Frontal cortex (tissue), 4 donors: Measurements from ENCODE around the gene AVL9. TPM values are rescaled to one million over a fixed set of nuclear protein-coding genes. Genes with fewer than 3 reads are reported as not detected.
"Not testable (repeated sequence)": the region's sequence is repeated elsewhere in the genome, so short reads cannot be mapped to it uniquely, and the experiment has no call there.

ENCODE experiments used
- DNase-seq, 2 donors: peaks; one replicate each; pipeline ENCODE4 v3.0.0; 2012; ENCODE audit warnings: low spot score in 2 of 2
- FAIRE-seq: peaks from 2 replicates; lab custom pipeline; 2012; peaks lifted over from hg19 to GRCh38; lab: Jason Lieb, UNC
- total RNA-seq: library from RNA; depleted of rRNA; stranded (reverse); fragments of >200 nt; gene quantifications from one replicate; pipeline ENCODE4 v1.2.3, GENCODE V29; 2014
- donor health status: control.
- donor health status: control.
- donor health status: control.

AVL9 gene
- 70.1 TPM for total RNA-seq

- FAIRE-seq: no peak
- DNase-seq: peak; percentile 95 to 97
Observed at GRCh38 chr7:32495298-32496051, at the start of gene AVL9. AVL9 (plus strand) TSS chr7:32495489; CDS start chr7:32495710, 221 bp downstream.

GRCh38 chr7:32447218-32447617 is 48.1 kb upstream of the AVL9 start:
- DNase-seq: no peak
- FAIRE-seq: no peak

GRCh38 chr7:32453341-32454011 is 41.8 kb upstream of the AVL9 start:
- FAIRE-seq (no peak), DNase-seq (no peak)

GRCh38 chr7:32458025-32458424 is 37.3 kb upstream of the AVL9 start:
- no peak for DNase-seq
- FAIRE-seq: no peak

GRCh38 chr7:32459788-32460187 is 35.5 kb upstream of the AVL9 start:
- no peak for FAIRE-seq

GRCh38 chr7:32461484-32461883 is 33.8 kb upstream of the AVL9 start:
- FAIRE-seq (no peak), DNase-seq (no peak)

More at GRCh38 chr7:32459788-32460187, 35.5 kb upstream of the AVL9 start:
- no peak for DNase-seq

- DNase-seq (no peak), FAIRE-seq (no peak)
Observed at GRCh38 chr7:32462451-32462850, 32.8 kb upstream of the AVL9 start.

- DNase-seq: no peak
- FAIRE-seq: no peak
Observed at GRCh38 chr7:32462977-32463376, 32.3 kb upstream of the AVL9 start.

- FAIRE-seq, DNase-seq: not testable (repeated sequence)
Observed at GRCh38 chr7:32464641-32465416, 30.5 kb upstream of the AVL9 start.

- DNase-seq, FAIRE-seq: not testable (repeated sequence)
Observed at GRCh38 chr7:32470004-32470403, 25.3 kb upstream of the AVL9 start.

GRCh38 chr7:32470871-32471270 is 24.4 kb upstream of the AVL9 start:
- FAIRE-seq (no peak), DNase-seq (no peak)

GRCh38 chr7:32472015-32472414 is 23.3 kb upstream of the AVL9 start:
- FAIRE-seq (no peak), DNase-seq (no peak)

- FAIRE-seq (no peak), DNase-seq (no peak)
Observed at GRCh38 chr7:32474008-32474407, 21.3 kb upstream of the AVL9 start.

GRCh38 chr7:32476816-32477648 is 18.3 kb upstream of the AVL9 start:
- no peak for DNase-seq
- FAIRE-seq: no peak

GRCh38 chr7:32477649-32477980 is 17.7 kb upstream of the AVL9 start:
- FAIRE-seq: no peak
- DNase-seq: no peak

- FAIRE-seq (no peak), DNase-seq (peak in 1 of 2 donors; percentile 31)
Observed at GRCh38 chr7:32479574-32480200, 15.6 kb upstream of the AVL9 start.

GRCh38 chr7:32481176-32481575 is 14.1 kb upstream of the AVL9 start:
- DNase-seq (no peak), FAIRE-seq (no peak)

- FAIRE-seq (no peak), DNase-seq (no peak)
Observed at GRCh38 chr7:32481921-32482320, 13.4 kb upstream of the AVL9 start.

- DNase-seq: no peak
- FAIRE-seq: no peak
Observed at GRCh38 chr7:32489788-32490126, 5.5 kb upstream of the AVL9 start.
